HFF-Myc (cell line): Measurements from ENCODE around the gene RNF26.
"Not testable (repeated sequence)": the region's sequence is repeated elsewhere in the genome, so short reads cannot be mapped to it uniquely, and the experiment has no call there.

Experiments
- DNase-seq: peaks from one replicate; pipeline ENCODE4 v3.0.0-alpha.2; 2011; ENCODE audit warnings: low read depth; ENCODE audit errors: extremely low read depth
- H3K4me3 ChIP-seq: replicated peaks from 2 replicates; pipeline ENCODE4 v1.5.1; 2011; ENCODE audit warnings: low read depth, mild to moderate bottlenecking, control low read depth, low read length
- CTCF ChIP-seq: IDR thresholded peaks from 2 replicates; pipeline ENCODE4 v1.5.1; 2012; ENCODE audit warnings: mild to moderate bottlenecking, low read depth, low read length, control low read depth; ENCODE audit errors: missing control alignments

Gene RNF26

GRCh38 chr11:119381181-119381988, 47.1 kb downstream of the RNF26 start, which contains the start of gene USP2:
TSS of gene USP2 (minus strand) at chr11:119381690. CDS start at chr11:119373480, 8,210 bp downstream.
- TF ChIP-seq CTCF, result peak; percentile 84
- peak within 1 kb of the TSS; percentile 55 for H3K4me3 ChIP-seq
- DNase-seq, result peak; percentile 93

GRCh38 chr11:119382101-119382500, 47.8 kb downstream of the RNF26 start:
- no peak for DNase-seq
- peak overlapping the region; percentile 55 for H3K4me3 ChIP-seq
- TF ChIP-seq CTCF, result no peak

GRCh38 chr11:119382513-119382912, 48.2 kb downstream of the RNF26 start:
- not testable (repeated sequence) for DNase-seq
- H3K4me3 ChIP-seq, result peak overlapping the region; percentile 55

GRCh38 chr11:119384332-119384731, 50.0 kb downstream of the RNF26 start:
- H3K4me3 ChIP-seq, result no peak overlapping the region
- no peak for DNase-seq
- no peak for TF ChIP-seq CTCF
